Activated naive CD4-positive, alpha-beta T cell treated with anti-CD3 and anti-CD28 coated beads, Interleukin-2, amount 50 U/mL, for 24 hours (primary cell): ENCODE data around the gene SDK1.

ENCODE experiments used
- H3K27ac Mint-ChIP-seq: one replicate; pipeline ENCODE4 v1.8.0; 2021; ENCODE audit warnings: mild to moderate bottlenecking, mixed read lengths
- H3K27me3 Mint-ChIP-seq: one replicate; pipeline ENCODE4 v1.8.0; 2021; ENCODE audit warnings: mixed read lengths
- H3K36me3 Mint-ChIP-seq: one replicate; pipeline ENCODE4 v1.8.0; 2021; ENCODE audit warnings: mixed read lengths
- H3K4me1 Mint-ChIP-seq: one replicate; pipeline ENCODE4 v1.8.0; 2021; ENCODE audit warnings: mixed read lengths
- H3K4me3 Mint-ChIP-seq: one replicate; pipeline ENCODE4 v1.8.0; 2021; ENCODE audit warnings: mild to moderate bottlenecking, mixed read lengths
- H3K9me3 Mint-ChIP-seq: one replicate; pipeline ENCODE4 v1.8.0; 2021; ENCODE audit warnings: mixed read lengths

Gene SDK1

DNA sequence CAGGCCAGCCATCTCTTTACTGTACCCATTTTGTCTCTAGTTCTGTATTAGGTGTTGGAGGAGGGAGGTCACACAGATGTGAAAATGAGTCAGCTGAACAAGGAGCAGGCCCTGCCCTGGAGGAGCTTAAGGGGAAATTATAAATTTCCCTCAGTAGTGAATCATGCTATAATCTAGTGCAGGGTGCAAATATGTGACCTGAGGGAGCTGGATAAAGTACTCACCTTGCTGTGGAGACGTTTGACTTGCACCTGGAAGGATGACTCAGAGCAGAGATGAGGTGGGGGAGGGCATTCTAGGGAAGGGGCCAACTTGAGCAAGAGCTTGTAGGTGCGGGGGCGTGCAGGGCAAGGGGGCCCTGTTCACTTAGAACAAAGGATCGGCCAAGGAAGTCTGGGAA lies 610.6 kb downstream of the SDK1 start:
- H3K9me3 Mint-ChIP-seq = no peaks in the 10 kb centered on the region
- peak overlapping the region; percentile 4 for H3K27ac Mint-ChIP-seq
- H3K27me3 Mint-ChIP-seq = no peaks in the 10 kb centered on the region
- no peaks in the 10 kb centered on the region for H3K4me1 Mint-ChIP-seq
- no peaks in the 10 kb centered on the region for H3K36me3 Mint-ChIP-seq
- H3K4me3 Mint-ChIP-seq = no peak overlapping the region

- H3K36me3 Mint-ChIP-seq = no peaks in the 10 kb centered on the region
- no peaks in the 10 kb centered on the region for H3K27me3 Mint-ChIP-seq
- no peak overlapping the region for H3K27ac Mint-ChIP-seq
- H3K4me1 Mint-ChIP-seq = no peaks in the 10 kb centered on the region
- H3K9me3 Mint-ChIP-seq = no peaks in the 10 kb centered on the region
- no peak overlapping the region for H3K4me3 Mint-ChIP-seq
Observed at GRCh38 chr7:3912291-3912690, 611.2 kb downstream of the SDK1 start.

DNA sequence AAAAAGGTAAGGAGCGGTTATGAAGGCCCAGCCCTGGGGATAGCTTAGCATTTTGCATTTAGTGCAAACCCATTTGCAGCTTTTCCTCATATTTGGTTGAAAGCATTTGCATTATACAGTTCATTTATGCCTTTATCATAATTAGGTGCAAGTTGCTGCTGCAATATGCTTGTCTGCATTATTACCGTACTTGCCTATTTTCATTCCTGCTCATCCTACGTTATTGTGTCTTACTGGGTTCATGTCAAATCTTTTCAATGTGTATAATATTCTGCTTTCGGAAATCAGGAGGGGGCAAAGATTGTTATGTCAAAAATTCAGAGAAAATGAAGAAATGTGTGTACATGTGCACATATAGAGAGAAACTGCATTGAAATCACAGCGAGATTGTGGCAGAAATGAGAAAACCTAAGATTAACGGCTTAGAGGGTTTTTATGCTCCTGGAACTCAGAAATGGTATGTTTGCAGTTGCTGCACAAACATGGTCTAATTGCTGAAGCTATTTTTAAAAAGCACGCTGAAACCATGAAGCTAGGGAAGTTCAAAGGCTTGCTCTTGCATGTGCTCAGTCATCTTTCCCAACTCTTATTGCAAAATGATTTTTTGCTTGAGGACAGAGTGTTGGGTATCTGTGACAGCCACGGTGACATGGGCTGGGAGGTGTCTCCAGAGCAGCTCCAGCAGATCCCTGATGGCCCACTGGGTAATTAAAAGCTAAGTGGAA lies 613.2 kb downstream of the SDK1 start:
- Mint-ChIP-seq H3K4me1 (peaks cover 8% of the 10 kb centered on the region), H3K4me3 (no peak overlapping the region), H3K36me3 (no peaks in the 10 kb centered on the region), H3K27me3 (no peaks in the 10 kb centered on the region), H3K27ac (no peak overlapping the region), H3K9me3 (no peaks in the 10 kb centered on the region)

GRCh38 chr7:3915337-3915878 lies 614.4 kb downstream of the SDK1 start:
- no peak overlapping the region for H3K27ac Mint-ChIP-seq
- no peaks in the 10 kb centered on the region for H3K36me3 Mint-ChIP-seq
- no peaks in the 10 kb centered on the region for H3K27me3 Mint-ChIP-seq
- peaks cover 8% of the 10 kb centered on the region for H3K4me1 Mint-ChIP-seq
- H3K4me3 Mint-ChIP-seq = no peak overlapping the region
- H3K9me3 Mint-ChIP-seq = no peaks in the 10 kb centered on the region

DNA sequence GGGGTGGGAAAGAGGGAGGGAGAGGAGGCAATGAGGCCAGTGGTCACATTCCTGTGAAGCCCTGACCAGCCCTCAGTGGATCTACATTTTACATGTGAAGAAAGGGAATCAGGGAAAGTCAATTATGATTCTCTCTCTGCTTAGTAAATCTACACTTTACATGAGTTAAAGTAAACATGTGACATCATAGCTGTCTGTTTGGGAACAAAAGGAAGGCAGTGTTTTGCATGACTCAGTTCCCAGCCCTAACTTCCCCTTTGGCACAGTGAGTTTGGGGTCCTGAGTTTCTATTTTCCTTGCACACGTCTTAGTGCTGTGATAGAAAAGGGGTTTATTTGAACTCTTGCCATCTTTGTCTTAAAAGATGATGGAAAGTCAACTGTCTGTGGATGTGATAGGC lies 615.1 kb downstream of the SDK1 start:
- no peaks in the 10 kb centered on the region for H3K36me3 Mint-ChIP-seq
- H3K4me1 Mint-ChIP-seq = peaks cover 8% of the 10 kb centered on the region
- H3K27ac Mint-ChIP-seq = no peak overlapping the region
- H3K4me3 Mint-ChIP-seq = no peak overlapping the region
- H3K9me3 Mint-ChIP-seq = no peaks in the 10 kb centered on the region
- H3K27me3 Mint-ChIP-seq = no peaks in the 10 kb centered on the region

GRCh38 chr7:3917436-3917835 lies 616.4 kb downstream of the SDK1 start:
- H3K4me1 Mint-ChIP-seq = peaks cover 8% of the 10 kb centered on the region

DNA sequence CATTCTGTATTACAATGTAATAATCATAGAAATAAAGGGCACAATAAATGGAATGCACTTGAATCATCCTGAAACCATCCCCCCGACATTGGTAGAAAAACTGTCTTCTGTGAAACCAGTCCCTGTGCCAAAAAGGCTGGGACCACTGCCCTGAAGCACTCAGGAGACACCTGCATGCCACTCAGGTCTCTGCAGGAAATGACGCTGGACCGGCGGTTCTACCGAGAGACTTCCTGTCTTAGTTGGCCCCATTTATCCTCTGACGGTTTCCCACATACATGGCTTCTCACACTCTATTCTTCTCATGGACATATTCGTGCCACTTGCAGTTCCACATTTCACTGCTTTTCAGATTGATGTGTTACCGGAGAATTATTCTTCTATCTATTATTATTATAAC lies 617.5 kb downstream of the SDK1 start:
- Mint-ChIP-seq H3K36me3 (no peaks in the 10 kb centered on the region), H3K4me1 (peaks cover 8% of the 10 kb centered on the region), H3K9me3 (no peaks in the 10 kb centered on the region), H3K4me3 (no peak overlapping the region), H3K27me3 (no peaks in the 10 kb centered on the region), H3K27ac (no peak overlapping the region)

More at GRCh38 chr7:3917436-3917835, 616.4 kb downstream of the SDK1 start:
- no peaks in the 10 kb centered on the region for H3K9me3 Mint-ChIP-seq
- H3K27me3 Mint-ChIP-seq = no peaks in the 10 kb centered on the region
- no peaks in the 10 kb centered on the region for H3K36me3 Mint-ChIP-seq
- no peak overlapping the region for H3K27ac Mint-ChIP-seq
- H3K4me3 Mint-ChIP-seq = no peak overlapping the region

GRCh38 chr7:3922175-3922635 lies 621.2 kb downstream of the SDK1 start:
- H3K27ac Mint-ChIP-seq = no peak overlapping the region
- H3K36me3 Mint-ChIP-seq = no peaks in the 10 kb centered on the region
- H3K4me1 Mint-ChIP-seq = peaks cover 8% of the 10 kb centered on the region
- no peak overlapping the region for H3K4me3 Mint-ChIP-seq
- H3K27me3 Mint-ChIP-seq = no peaks in the 10 kb centered on the region
- no peaks in the 10 kb centered on the region for H3K9me3 Mint-ChIP-seq

- Mint-ChIP-seq H3K4me1 (peaks cover 8% of the 10 kb centered on the region), H3K27ac (no peak overlapping the region), H3K36me3 (no peaks in the 10 kb centered on the region), H3K27me3 (no peaks in the 10 kb centered on the region), H3K9me3 (no peaks in the 10 kb centered on the region), H3K4me3 (no peak overlapping the region)
Observed at GRCh38 chr7:3923307-3923918, 622.4 kb downstream of the SDK1 start.

- H3K4me3 Mint-ChIP-seq = no peak overlapping the region
- no peaks in the 10 kb centered on the region for H3K4me1 Mint-ChIP-seq
- no peak overlapping the region for H3K27ac Mint-ChIP-seq
- H3K9me3 Mint-ChIP-seq = no peaks in the 10 kb centered on the region
- H3K36me3 Mint-ChIP-seq = no peaks in the 10 kb centered on the region
- no peaks in the 10 kb centered on the region for H3K27me3 Mint-ChIP-seq
Observed at GRCh38 chr7:3924277-3924676, 623.2 kb downstream of the SDK1 start.

- no peak overlapping the region for H3K27ac Mint-ChIP-seq
- no peaks in the 10 kb centered on the region for H3K36me3 Mint-ChIP-seq
- H3K27me3 Mint-ChIP-seq = peaks cover 2% of the 10 kb centered on the region
- H3K4me1 Mint-ChIP-seq = no peaks in the 10 kb centered on the region
- no peaks in the 10 kb centered on the region for H3K9me3 Mint-ChIP-seq
- no peak overlapping the region for H3K4me3 Mint-ChIP-seq
Observed at GRCh38 chr7:3927446-3928110, 626.5 kb downstream of the SDK1 start.

- no peak overlapping the region for H3K27ac Mint-ChIP-seq
- no peaks in the 10 kb centered on the region for H3K9me3 Mint-ChIP-seq
- H3K4me1 Mint-ChIP-seq = no peaks in the 10 kb centered on the region
- no peaks in the 10 kb centered on the region for H3K36me3 Mint-ChIP-seq
- H3K27me3 Mint-ChIP-seq = peaks cover 2% of the 10 kb centered on the region
- H3K4me3 Mint-ChIP-seq = no peak overlapping the region
Observed at GRCh38 chr7:3928727-3929515, 627.9 kb downstream of the SDK1 start.

DNA sequence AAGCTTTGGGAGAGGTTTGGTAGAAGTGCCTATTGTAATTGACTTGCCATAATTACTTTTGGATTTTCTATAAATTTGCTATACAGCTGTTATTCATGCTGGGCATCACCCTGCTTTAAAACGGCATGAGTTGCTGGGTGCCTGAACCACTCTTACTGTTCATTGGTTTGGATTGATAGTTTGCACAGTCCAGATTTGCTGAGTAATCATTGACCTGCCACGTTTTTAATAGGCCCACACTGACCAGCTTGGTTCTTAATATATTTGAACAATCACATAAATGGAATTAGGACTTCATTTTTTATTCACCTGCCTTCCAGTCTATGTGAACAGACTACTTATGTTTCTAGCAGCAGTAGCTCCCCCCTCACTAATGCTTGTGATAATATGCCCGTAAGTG lies 630.8 kb downstream of the SDK1 start:
- H3K27me3 Mint-ChIP-seq = peaks cover 2% of the 10 kb centered on the region
- H3K36me3 Mint-ChIP-seq = peaks cover 2% of the 10 kb centered on the region
- H3K9me3 Mint-ChIP-seq = no peaks in the 10 kb centered on the region
- no peak overlapping the region for H3K4me3 Mint-ChIP-seq
- no peak overlapping the region for H3K27ac Mint-ChIP-seq
- H3K4me1 Mint-ChIP-seq = no peaks in the 10 kb centered on the region

GRCh38 chr7:3937146-3937545 lies 636.1 kb downstream of the SDK1 start:
- Mint-ChIP-seq H3K4me1 (no peaks in the 10 kb centered on the region), H3K27ac (no peak overlapping the region), H3K9me3 (no peaks in the 10 kb centered on the region), H3K36me3 (peaks cover 2% of the 10 kb centered on the region), H3K27me3 (peaks cover 4% of the 10 kb centered on the region), H3K4me3 (no peak overlapping the region)

- H3K4me3 Mint-ChIP-seq = no peak overlapping the region
- H3K27me3 Mint-ChIP-seq = peaks cover 4% of the 10 kb centered on the region
- H3K4me1 Mint-ChIP-seq = no peaks in the 10 kb centered on the region
- no peak overlapping the region for H3K27ac Mint-ChIP-seq
- no peaks in the 10 kb centered on the region for H3K9me3 Mint-ChIP-seq
- H3K36me3 Mint-ChIP-seq = peaks cover 2% of the 10 kb centered on the region
Observed at GRCh38 chr7:3937605-3938004, 636.6 kb downstream of the SDK1 start.
